Frontal cortex (tissue), 4 donors: Measurements from ENCODE around the gene HMG20B. TPM values are rescaled to one million over a fixed set of nuclear protein-coding genes. Genes with fewer than 3 reads are reported as not detected.
A peak's percentile ranks its signal among the peaks of the same experiment; 100 is the strongest.

Source experiments
- DNase-seq, 2 donors: peaks; one replicate each; pipeline ENCODE4 v3.0.0; 2012; ENCODE audit warnings: low spot score in 2 of 2
- FAIRE-seq: peaks from 2 replicates; lab custom pipeline; 2012; peaks lifted over from hg19 to GRCh38; lab: Jason Lieb, UNC
- total RNA-seq: library from RNA; depleted of rRNA; stranded (reverse); fragments of >200 nt; gene quantifications from one replicate; pipeline ENCODE4 v1.2.3, GENCODE V29; 2014
- donor health status: control.
- donor health status: control.
- donor health status: control.

The HMG20B gene
- total RNA-seq, 1 donor from 2014 or later: 13.9 TPM

DNA sequence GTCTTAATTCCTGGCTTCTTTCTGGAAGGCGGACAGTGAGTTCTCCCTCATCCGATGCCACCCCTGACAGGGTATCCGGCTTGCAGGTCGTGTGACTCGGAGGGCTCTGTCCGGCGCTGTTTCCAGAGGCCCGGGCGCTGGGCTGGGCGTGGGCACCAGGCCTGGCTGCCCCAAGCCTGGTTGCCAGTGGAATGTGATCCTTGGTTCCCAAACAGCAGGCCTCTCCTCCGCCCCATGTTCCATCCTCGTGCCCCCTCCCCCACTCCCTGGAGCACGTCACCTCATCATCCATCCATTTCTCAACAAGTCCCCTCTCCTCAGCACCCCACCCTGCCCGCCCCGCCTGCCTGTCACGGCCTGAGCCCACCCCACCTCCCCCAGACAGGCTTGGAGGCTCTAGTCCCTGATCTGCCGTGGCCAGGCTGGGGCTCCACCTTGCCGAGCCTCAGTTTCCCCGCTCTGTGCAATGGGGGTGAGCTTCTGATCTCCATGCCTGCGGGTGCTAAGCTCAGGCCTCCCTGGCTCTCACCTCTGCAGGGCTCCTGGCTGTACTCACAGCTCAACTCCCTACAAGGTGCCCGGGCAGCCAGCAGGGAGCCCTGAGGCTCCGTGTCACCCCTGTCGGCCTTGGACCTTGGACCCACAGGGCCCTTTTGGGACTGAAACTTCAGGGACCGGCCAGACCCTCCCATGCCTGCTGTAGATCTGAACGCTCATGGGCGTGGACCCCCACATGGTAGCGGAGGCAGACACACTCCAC is 31.7 kb downstream of the HMG20B start:
- no peak for DNase-seq
- no peak for FAIRE-seq

DNA sequence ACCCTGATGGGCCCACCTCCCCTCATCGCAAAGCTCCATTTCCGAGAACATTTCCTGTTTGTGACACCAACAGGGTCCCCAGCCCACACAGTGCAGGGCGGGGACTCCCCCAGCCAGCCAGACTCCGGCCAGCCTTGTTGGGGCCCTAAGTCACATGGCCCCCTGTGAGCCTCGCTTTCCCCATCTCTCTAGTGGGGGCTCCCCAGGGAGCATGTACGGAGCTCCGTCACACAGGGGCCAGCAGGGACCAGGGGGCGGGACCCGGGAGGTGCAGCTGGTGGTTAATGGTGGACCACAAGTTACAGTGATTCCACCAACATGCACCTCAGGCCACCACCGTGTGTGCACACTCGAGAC is 32.2 kb downstream of the HMG20B start:
- no peak for FAIRE-seq

DNA sequence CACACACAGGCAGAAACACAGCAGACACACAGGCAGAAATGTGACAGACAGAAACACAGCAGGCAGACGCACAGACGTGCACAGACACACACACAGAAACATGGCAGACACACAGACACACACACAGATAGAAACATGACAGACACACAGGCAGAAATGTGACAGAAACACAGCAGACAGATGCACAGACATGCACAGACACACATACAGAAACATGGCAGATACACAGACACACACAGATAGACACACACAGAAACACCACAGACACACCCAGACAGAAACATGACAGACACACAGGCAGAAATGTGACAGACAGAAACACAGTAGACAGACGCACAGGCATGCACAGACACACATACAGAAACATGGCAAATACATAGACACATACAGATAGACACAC is 32.6 kb downstream of the HMG20B start:
- DNase-seq (no peak), FAIRE-seq (no peak)

More for the DNA sequence above, 32.2 kb downstream of the HMG20B start:
- DNase-seq: no peak

DNA sequence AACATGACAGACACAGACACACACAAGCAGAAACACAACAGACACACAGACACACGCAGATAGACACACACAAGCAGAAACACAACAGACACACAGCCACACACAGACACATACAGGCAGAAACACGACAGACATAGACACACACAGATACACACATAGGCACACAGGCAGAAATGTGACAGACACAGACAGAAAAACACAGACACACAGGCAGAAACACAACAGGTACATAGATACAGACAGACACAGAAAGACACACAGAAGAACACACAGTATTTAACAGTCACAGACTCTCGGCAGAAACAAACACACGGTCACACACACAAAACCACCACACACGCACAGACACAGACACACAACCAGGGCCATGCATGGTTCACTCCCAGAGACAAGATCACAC is 33.0 kb downstream of the HMG20B start:
- DNase-seq: no peak
- FAIRE-seq: no peak

DNA sequence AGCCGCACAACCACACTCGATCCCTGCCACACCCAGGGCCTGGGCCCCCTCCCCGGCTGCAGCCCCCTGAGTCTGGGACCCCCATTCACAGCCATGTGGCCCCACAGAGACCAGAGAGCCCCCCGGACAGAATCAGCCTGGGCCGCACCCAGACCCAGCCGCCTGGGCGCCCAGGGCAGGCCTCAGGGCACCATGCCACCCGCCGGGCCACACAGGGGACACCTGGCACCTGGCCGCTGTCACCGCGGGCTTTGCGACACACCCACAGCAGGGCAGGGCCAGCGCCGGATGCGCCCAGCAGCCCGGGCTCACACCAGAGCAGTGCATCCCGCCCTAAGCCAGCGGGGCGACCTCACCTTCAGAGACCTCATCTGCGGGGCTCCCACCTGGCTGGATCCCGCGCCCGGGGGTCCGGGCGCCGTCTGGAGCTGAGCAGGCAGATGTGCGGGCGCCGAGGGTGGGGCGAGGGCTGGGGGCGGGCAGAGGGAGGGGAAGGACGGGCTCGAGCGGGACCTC is 33.5 kb downstream of the HMG20B start:
- FAIRE-seq: no peak
- no peak for DNase-seq

DNA sequence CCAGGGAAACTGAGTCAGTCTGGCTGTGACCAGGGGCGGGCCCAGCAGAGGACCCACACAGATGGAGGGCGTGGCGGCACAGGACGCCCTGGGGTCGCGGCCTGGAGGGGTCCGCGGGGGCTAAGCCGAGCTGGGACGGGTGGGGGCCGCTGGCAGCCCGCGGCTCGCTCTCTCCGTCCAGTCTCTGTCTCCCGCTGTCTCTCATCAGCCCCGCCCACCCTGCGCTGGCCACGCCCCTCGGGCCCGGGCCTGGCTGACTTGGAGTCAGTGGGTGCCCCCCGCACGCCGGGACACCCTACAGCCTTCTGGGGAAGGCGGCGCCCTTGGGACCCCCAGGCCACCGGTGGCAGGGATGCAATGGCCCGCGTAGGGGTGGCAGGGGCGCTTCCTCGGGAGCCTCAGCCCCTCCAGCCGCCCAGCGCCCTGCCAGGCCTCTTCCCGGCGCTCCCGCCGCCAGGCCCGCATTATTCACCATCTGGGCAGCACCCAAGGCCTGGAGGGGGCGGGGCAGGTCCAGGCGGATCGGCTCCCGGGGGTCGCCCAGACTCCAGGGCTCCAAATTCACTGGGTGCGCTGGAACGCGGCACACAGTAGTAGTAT is 34.0 kb downstream of the HMG20B start, which contains the start of gene TBXA2R:
TSS of gene TBXA2R (minus strand) at position 186 of the 600 bp plus-strand sequence. CDS start 6,241 bp downstream, outside the sequence.
- peak; percentile 75 to 81 for DNase-seq

DNA sequence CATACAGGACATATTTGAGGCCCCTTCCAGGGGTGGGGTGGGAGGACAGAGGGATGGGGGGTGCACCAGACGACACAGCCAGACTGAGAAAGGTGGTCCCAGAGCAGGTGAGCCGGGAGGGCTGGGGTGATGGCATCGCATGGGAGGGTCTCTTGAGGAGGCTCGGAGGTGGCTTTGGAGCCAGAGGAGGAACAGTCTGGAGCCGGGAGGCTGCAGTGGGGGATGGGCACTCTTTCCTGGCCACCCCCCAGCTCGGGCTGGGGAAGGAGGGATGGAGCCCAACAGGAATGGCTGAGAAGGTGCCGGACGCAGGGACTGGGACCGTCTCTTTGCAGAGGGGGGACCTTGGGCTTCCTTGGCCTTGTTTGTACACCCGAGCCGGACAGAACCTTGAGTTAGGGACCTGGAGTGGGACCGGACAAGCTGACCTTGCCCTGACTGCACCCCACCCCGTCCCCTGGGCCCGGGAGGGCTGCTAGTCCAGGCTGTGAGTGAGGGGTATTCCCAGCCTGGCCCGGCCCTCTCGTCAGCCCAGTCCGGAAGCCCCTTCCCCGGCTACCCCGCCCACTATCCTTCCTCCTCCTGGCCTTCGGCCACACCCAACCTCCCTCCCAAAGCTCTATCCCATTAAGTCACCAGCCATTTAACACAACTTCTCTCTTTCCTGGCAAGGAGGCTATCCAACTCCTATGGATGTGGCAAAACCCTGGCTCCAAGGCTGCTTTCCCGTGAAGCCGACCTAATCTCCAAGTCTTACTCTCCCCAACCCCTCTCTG is 34.7 kb downstream of the HMG20B start:
- no peak for DNase-seq
- FAIRE-seq: no peak

More for the DNA sequence above, 34.0 kb downstream of the HMG20B start, which contains the start of gene TBXA2R:
- no peak for FAIRE-seq

DNA sequence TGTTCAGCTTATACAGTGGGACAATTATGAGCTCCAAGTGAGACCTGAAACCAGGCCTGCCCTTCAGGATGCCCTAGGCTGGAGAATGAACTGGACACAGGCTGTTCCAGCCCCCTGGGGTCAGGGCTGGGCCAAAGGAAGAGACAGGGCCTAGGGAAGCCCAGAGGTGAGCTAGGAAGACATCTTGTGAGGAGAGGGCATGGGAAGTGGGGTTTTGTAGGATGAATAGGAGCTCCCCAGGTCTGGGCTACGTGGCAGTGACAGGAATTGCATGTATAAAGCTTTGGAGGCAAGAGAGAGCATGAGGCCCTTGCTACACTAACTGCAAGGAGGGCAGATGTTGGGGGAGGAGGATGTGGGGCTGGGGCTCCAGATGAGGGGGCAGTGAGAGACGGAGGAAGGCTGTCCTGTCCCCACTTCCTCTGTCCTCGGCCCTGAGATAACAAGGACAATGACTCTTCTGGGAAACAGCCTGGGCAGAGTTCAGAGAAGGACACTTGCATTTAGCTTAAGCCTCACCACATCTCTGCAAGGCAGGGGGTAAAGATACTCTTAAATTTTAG is 35.4 kb downstream of the HMG20B start:
- FAIRE-seq (no peak), DNase-seq (no peak)

DNA sequence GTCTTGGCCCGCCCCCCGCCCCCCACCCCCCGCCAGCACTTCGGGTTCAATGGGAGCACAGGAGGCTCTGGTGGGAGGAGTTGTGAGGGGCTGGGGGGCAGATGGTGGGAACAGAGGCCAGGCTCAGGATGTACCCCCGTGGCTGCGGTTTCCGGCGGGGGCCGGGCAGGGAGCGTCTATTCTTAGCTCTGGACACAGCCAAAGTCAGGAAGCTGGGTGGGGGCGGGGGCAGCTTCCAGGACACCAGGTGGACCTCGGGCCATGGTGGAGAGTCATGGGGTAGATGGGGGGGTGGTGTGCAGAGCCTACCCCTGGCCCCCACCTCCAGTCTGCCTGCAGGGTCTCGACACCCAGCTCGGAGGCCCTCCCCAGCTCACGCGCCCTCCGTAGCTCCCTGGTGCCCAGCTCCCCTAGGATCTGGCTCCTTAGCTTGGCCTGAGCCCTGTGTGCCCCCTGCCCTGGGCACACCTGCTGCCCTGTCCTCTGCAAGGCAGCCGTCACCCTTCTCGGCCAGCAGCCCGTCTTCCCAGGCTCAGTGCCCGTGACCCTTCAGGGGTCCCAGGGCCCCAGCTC is 36.1 kb downstream of the HMG20B start:
- FAIRE-seq (no peak), DNase-seq (no peak)

DNA sequence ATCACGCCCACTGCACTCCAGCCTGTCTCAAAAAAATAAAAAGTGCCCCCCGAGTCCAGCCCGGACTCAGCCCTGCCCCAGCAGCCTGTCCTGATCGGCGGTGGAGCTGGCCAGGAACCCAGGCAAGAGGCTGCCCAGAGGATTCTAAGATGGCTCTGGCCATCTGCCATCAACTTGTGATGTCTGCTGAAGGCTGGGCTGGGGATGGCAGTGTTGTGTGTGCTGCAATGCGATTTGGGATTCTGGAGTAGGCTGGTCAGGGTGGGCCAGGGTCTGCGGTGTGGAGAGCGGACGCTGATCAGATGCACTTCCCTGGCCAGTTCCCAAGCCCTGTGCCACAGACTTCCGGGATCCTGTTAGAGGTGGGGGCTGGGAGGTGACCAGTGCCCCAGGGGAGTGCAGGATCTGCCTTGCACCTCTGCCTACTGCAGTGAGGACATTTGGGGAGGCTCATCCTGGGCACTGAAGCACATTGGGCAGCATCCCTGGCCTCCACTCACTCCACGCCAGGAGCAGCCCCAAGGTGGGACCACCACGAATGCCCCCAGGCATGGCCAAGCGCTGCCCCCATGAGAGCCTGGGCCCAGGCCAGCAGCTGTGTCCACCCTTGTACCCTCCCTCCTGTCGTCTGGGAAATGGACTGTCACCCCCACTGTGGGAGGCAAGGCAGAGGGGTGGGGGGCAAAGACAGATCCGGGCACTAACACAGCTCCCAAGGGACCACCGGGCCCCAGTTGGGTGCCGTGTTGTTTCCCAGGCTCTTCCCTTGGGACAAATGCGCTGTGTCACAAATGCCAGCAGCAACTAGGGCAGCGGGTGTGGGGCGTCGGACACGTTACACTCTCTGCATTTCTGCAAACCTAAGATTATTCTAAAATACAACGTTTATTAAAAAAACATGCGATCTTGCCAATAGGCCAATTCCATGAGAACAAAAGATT is 37.3 kb downstream of the HMG20B start:
- no peak for FAIRE-seq
- no peak for DNase-seq

DNA sequence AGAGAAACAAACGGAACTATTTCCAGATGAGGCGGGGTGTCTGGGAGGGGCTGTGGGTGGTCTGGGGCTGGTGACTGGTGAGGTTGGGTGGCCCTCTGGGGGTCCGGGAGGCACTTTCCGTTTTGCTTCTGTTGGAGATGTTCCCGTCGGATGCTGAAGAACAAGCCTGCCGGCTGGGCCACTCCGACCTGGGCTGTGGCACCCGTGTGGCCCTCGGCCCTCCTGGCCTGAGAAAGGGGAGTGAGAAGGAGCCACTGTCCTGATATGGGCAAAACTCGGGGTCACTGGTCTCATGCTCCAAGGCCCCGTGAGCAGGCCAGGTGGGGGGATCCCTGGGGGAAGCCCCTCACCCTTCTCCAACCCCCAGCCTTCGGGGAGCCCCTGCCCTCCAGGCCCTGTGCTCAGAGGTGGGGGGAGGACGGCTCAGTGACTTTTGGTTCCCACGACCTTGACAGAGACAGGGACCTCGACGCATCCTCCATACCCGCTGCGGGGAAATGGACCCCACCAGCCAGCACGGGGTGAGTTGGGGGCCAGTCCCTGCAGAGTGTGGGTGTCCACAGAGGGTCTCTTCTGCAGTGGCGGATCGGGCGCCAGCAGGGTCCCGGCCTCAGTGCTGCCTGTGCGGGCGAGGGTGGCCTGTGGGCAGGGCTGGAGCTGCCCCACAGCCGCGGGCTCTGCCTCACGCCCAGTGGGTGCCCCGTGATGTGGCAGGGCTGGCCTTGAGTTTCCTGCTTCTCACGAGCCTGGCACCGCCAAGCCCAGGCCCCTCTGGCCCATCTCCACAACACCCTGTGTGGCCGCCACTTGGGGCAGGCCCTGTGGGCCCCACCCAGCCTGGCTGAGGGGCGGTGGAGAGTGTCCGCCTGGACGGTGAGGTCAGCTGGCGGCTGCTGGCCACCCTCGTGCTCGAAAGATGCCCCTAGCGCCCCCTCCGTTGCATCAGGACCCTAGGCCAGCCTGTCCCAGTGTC is 38.3 kb downstream of the HMG20B start:
- DNase-seq: no peak
- no peak for FAIRE-seq

DNA sequence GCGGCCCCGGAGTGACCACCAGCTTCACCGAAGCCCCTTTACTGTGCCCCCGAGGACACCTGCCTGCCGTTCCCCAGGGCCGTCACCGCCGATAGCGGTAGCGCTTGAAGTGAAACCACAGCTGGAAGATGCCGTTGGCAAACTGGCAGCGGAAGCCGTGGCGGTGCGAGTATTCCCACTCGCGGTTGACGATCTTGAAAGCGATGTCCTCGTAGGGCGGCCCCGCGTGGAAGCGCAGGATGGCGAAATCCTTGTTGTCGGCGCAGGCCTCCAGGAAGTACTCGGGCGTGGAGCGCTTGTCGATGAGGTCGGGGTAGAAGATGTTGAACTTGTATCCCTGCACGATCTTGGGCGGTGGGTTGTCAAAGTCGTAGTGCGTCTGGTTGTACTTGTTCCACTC is 39.1 kb downstream of the HMG20B start:
- FAIRE-seq: no peak
- DNase-seq: no peak

DNA sequence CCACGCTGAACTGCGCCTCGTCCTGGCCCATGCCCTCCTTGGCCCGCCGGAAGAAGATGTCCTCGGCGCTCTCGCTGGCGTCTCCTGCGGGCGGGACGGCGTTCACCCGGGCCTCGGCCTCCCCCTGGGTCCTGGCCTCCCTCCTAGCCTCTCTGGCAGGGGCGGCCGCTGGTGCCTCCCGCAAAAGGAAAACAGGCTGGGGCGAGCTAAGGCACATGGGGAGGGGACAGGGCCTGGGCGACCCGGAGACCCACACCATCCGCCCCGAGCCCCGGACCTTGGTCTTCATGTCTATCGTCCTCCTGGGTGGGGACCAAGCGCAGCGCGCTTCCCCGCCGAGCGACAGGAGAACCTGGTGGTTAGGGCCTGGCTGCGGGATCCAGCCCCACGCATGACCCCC is 39.6 kb downstream of the HMG20B start:
- DNase-seq: no peak
- no peak for FAIRE-seq

DNA sequence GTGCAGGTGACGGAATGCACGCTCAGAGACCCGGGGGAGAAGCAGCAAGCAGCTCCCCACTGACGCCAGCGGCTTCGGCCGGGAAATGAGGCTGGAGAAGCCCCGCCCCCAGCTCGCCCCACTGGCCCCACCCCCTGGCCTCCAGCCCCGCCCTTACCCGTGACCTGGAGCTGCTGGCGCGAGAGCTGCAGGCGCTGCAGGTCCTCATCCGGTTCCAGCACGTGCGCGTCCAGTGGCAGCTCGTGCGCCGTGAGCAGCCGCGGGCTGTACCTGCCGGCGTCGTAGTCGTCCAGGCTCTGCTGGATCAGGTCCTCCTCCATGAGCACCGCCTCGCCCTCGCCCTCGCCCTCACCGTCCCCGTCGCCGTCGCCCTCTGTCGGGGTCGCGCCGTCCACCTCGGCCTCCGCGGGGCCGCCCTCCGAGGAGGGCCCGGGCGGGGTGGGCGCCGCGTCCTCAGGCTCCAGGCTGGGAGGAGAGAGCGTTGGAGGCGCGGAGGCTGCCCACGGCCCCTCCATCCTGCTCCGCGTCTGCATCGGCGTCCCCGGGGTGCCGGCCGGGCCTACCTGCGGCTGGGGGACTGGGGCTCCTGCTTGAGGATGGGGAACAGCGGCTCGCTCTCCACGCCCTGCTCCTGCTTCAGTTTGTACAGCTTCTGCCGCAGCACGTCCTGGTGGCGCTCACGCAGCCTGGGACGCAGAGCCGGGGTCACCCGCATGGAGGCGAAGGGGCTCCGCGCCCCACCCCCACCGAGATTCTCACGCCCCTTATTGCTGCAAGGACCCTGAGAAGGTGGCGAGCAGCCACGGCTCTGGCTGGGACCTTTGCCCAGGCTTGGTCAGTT is 40.4 kb downstream of the HMG20B start:
- no peak for DNase-seq
- FAIRE-seq: no peak

DNA sequence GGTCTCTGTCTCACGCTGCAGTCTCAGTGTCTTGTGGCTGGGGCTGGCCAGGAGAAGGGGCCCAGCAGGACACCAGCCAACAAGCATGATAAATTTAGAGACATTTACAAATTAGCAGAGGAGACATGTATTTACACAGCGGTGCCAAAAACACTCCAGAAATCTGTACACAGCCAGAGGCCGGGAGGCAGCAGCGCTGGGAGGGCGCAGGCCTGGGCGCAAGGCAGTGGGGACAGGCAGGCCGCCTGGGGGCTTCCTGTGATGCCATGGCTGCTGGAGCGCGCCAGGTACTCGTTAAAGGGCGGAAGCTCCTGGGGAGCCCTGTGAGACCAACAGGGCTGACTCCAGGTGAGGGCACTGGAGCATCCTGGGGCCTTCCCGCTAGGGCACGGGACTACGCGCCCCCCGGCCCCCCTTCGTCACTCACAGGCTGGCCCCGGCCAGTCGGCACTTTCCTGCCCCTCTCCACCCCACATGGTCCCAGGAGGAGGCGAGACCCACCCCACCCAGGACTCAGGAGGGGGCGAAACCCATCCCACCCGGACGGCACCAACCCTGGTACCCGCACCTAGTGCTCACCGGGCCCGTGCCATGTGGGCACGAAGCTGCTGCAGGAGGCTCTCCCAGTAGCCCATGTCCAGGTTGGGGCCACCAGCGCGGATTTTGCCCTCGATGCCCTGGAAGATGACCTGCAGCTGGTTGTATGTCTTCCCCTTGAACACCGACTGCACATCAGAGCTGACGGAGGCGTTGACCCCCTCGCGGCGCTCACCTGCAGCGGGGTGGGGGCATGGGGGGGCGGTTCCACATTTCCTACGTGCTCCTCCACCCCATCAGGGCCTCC is 41.3 kb downstream of the HMG20B start:
- FAIRE-seq: no peak
- no peak for DNase-seq
